GM20000 (cell line): ENCODE data around the gene SLC25A30.

Experiments used
- DNase-seq: peaks from one replicate; pipeline ENCODE4 v3.0.0; 2012; ENCODE audit warnings: low spot score
- TF ChIP-seq, protein P1 (sequence below): IDR thresholded peaks from 2 replicates; pipeline ENCODE4 v1.5.1; 2012; ENCODE audit warnings: mild to moderate bottlenecking, control low read depth; ENCODE audit errors: extremely low read depth, missing control alignments

SLC25A30 gene

GRCh38 chr13:45411631-45412030 is 6.5 kb downstream of the SLC25A30 start:
- DNase-seq = no peak
- TF ChIP-seq, protein P1, sequence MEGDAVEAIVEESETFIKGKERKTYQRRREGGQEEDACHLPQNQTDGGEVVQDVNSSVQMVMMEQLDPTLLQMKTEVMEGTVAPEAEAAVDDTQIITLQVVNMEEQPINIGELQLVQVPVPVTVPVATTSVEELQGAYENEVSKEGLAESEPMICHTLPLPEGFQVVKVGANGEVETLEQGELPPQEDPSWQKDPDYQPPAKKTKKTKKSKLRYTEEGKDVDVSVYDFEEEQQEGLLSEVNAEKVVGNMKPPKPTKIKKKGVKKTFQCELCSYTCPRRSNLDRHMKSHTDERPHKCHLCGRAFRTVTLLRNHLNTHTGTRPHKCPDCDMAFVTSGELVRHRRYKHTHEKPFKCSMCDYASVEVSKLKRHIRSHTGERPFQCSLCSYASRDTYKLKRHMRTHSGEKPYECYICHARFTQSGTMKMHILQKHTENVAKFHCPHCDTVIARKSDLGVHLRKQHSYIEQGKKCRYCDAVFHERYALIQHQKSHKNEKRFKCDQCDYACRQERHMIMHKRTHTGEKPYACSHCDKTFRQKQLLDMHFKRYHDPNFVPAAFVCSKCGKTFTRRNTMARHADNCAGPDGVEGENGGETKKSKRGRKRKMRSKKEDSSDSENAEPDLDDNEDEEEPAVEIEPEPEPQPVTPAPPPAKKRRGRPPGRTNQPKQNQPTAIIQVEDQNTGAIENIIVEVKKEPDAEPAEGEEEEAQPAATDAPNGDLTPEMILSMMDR = no peak

- TF ChIP-seq, protein P1 = no peak
- DNase-seq = no peak
Observed at GRCh38 chr13:45411221-45411620, 7.0 kb downstream of the SLC25A30 start.

DNA sequence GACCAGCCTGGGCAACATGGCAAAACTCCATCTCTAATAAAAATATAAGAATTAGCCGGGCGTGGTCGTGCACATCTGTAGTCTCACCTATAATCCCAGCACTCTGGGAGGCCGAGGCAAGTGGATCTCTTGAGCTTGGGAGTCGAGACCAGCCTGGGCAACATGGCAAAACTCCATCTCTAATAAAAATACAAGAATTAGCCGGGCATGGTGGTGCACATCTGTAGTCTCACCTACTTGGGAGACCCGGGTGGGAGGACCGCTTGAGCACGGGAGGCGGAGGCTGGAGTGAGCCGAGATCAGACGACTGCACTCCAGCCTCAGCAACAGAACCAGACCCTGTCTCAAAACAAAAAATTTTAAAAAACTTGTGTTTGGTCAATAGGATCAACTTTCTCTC is 7.7 kb downstream of the SLC25A30 start:
- no peak for DNase-seq
- TF ChIP-seq, protein P1 = no peak

DNA sequence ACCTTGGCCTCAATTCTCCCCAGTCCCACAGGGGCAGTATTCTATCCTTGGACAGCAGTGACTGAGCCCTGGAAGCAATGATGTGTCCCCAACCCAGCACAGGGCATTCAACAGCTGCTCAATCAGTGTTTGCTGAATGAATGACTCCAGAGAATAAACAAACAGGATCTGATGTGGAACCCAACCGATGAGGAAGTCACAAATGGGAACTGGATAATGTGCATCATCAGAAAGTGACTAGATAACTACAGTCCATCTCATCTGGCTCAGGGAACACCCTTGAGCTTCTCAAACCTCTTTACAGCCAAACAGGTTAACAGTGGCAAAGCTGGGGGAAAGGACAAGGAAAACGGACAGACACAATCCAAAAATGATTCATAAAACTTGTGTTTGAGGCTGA is 8.2 kb downstream of the SLC25A30 start:
- DNase-seq = no peak
- TF ChIP-seq, protein P1 = no peak

DNA sequence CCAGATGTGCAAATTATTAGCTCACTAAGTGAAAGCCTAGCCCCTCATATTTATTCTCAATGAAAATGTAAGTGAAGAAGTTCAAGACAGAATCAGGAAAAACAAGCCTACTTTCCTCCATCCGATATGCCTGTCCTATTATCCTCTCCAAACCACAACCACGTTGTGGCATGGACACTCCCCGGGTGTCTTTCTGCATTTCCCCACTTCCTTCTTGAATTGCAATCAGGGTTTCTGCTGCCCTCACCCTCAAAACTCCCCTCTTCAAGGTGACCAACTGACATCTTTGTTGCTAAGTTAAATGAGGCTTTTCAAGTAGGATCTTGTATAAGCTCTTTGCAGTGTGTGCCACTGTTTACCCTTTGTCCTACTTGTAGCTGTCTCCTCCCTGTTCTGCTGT is 11.8 kb downstream of the SLC25A30 start:
- TF ChIP-seq, protein P1 = no peak
- DNase-seq = no peak

DNA sequence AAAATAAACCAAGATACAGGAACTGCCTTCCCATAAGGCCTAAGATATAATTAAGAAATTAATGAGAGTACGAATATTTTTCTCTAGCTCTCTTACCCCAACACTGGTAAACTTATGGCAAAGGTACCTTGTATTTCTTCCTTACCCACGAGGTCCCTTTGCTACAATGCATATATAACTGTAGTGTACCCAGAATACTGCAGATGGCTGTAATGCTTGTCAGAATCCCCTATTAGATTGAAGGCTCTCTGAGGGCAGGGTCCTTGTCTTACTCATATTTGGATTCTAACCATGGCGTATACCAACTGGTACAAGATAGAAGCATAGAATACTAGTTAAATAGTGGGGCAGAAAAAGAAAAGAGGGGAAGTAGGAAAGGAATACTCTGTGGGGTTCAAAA is 15.1 kb downstream of the SLC25A30 start:
- TF ChIP-seq, protein P1 = no peak
- DNase-seq = no peak

- TF ChIP-seq, protein P1 = no peak
- DNase-seq = no peak
Observed at GRCh38 chr13:45402641-45403040, 15.5 kb downstream of the SLC25A30 start.

DNA sequence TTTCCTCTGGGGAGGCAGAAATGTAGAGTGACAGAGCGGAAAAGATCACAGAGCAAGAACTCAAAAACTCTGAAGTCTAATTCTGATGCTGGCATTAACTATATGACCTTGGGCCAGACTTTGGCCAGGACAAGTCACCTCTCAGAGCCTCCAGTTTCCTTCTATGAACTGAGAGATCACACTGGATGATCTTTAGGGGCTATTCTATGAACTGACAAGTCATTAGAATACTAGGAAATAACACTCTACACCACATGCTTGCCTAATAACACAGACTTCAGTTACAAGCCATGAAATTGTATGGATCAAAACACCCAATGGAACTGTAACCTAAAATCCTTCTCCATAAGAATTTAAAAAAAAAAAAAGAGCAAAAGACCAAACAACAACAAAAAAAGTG is 16.9 kb downstream of the SLC25A30 start:
- TF ChIP-seq, protein P1 = no peak
- DNase-seq = no peak
